MM.1S (cell line): Measurements from ENCODE around the gene HPCAL1.

Source experiments
- CTCF ChIP-seq: fragments of 300-600 bp; sonication (generic); IDR thresholded peaks from 2 replicates; pipeline ENCODE4 v1.5.1; 2016; ENCODE audit warnings: antibody characterized with exemption, low read length, mixed read lengths
- EZH2 ChIP-seq: fragments of 300-600 bp; sonication (generic); optimal IDR thresholded peaks from 2 replicates; pipeline ENCODE3; 2017; ENCODE audit warnings: low read depth, mild to moderate bottlenecking, antibody characterized with exemption, low read length, mixed read lengths
- EZH2phosphoT487 ChIP-seq: fragments of 300-600 bp; sonication (generic); IDR thresholded peaks from 2 replicates; pipeline ENCODE4 v1.6.1; 2018; ENCODE audit warnings: antibody characterized with exemption, low read length

DNA sequence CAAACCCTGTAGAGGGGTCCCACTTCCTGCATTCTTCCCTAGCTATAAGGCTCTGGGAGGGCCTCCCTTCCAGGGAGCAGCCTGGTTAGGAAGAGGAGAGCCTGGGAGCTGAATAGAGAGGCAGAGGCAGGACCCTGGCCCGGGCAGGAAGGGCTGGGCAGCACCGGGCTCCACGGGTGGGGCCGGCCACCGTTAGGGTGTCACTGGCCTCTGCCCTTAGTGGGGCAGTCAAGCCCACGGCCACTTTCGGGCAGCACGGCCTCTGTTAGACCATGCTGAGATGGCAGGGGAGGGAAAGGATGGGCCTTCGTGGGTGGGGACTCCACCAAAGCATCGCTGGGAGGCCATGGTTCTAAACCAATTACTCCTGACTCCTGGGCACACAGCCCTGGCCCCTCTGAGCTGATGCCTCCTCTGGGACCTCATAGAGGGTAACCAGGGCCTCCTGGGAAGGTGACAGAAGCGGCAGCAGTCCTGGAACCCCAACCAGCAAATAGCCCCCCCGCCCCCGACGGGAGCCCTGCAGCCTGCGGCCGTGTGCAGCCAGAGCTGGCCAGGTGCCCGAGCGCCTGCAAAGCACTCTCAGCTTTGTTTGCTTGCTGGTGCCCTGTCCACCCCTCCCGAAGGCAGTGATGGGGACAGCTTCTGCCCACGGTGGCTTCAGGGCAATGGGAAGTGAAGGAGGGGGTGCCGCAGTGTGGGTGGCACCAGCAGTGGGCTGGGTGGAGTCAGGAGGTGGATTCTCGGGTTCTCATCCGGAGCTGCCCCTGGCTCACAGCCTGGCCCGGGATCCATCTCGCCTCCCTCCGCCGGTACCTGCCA, 16.3 kb upstream of the HPCAL1 start:
- TF ChIP-seq CTCF: no peak
- TF ChIP-seq EZH2: no peak
- no peak for TF ChIP-seq EZH2phosphoT487
